HG03097 (cell line): ENCODE data around the gene PCYT2.

Source experiments
- ATAC-seq: cut with Tn5 transposase; IDR thresholded peaks from one replicate; pipeline ENCODE4 v1.9.1; 2021; ENCODE audit not compliant: unreplicated experiment, low FRiP score

Gene PCYT2

GRCh38 chr17:81859906-81860755, 51.1 kb downstream of the PCYT2 start, which contains the start of gene P4HB:
P4HB (minus strand) TSS chr17:81860535; CDS start chr17:81860471, 64 bp downstream.
- ATAC-seq = no peak

DNA sequence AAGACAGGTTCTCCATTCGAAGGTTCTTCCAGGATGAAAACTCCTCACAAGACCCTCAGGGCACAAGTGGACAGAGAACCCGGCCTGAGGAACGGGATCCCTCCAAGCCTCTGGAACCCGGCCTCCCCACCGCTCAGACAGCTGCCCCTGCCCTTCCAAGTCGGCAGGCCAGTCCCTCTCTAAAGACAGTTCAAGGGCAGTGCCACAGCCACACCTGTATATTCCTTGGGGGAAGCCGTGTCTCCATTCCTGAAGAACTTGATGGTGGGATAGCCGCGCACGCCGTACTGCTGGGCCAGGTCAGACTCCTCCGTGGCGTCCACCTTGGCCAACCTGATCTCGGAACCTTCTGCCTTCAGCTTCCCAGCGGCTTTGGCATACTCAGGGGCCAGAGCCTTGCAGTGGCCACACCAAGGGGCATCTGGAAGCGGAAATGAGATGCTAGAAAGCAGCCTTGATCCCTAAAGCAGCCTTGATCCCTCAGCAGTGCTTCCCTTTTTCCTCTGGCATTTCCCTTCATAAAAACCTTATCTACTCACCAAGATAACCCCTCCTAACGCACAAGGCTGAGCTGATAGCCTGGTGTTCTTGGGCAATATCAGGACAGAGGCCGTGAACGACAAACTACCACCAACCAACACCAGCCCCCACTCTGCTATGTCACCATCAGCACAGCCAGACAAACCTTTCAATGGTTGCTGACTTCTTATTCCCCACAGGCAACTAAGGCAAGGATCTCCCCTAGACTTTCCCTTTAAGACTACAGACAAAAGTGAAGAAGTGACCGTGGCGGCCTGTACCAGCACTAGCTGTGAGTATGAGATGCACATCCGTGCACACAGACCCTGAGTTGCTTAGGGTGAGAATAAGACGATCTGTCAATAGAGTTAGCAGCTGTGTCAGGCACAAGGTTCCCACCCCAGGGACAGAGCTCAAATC, 52.0 kb downstream of the PCYT2 start:
- no peak for ATAC-seq

- ATAC-seq = no peak
These were observed 52.8 kb downstream of the PCYT2 start for GRCh38 chr17:81858170-81858966.

DNA sequence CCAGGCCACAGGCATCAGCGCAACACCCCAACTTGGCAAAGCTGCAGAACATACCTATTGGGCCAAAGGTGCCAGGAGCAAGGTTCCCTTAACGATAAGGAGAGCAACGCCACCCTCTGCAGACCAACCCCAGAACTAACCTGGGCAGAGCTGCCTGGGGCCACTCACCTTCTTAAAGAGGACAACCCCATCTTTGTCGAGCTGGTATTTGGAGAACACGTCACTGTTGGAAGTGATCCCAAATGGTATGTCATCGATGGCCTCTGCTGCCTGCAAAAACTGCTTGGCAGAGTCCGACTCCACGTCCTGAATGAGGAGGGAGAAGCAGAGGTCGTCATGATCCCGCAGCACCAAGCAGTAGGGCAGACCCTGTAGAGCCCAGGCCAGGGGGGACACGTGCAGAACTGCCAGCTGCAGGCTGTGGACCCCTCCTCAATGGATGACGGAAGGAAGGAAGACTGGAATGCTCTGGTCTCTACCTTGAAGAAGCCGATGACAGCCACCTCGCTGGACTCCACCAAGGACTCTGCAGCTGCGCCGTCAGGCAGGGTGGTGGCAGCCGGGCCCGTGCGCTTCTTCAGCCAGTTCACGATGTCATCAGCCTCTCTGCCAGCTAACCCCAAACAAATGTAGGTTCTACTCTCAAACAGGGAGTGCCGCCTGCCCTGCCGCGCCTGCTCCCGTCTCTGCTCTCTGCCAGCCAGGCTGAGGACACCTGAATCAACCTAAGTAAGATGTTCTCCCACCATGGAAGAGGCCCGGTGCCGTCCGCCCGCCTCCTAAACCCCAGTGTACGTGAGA, 56.0 kb downstream of the PCYT2 start:
- ATAC-seq = no peak

DNA sequence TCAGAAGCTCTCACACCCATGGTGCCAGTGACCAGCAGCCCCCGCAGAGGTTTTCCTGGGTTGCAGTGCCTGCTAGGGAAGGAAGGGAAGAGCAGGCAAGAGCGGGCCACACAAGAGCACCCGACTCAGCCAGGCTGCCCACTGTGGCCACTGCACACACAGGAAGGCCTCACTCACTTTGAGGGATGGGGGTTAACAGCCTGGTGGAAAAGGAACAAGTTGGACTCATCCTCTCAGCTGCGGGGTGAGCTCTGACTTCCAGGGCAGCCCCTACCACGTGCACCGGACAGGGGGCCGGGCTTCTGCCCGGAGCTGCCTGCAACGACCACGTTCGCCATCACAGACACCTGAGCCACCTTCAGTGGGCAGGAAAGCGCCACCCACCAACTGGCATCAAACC, 59.0 kb downstream of the PCYT2 start:
- no peak for ATAC-seq

DNA sequence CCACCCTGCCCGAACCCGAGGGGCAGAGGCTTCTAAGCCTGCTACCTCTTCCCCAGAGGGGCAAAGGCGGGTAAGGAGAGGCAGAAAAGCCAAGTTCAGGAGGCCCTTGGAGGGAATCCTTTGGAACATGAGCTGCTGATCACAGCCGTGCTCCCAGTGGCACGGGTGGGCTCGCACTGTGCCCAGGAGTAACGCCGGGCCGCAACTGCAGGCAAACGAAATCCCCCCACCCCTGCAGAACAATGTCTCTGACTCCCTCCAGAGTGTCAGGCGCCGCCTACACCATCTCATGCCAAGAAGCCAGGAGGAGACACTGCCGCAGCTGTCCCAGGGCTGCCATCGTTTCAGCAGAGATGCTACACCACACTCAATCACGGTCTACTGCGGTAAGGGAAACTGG, 59.8 kb downstream of the PCYT2 start:
- ATAC-seq = no peak
